PFSK-1 (cell line): ENCODE data around the gene RPS6KA5.

Source experiments
- FOXP2 ChIP-seq: optimal IDR thresholded peaks from 2 replicates; pipeline ENCODE3; 2011; ENCODE audit warnings: borderline replicate concordance, control low read depth, inconsistent platforms; ENCODE audit not compliant: insufficient read depth; ENCODE audit errors: extremely low read length, extremely low read depth
- POLR2AphosphoS5 ChIP-seq: IDR thresholded peaks from 2 replicates; pipeline ENCODE4 v1.6.1; 2012; ENCODE audit warnings: low read depth, mild to moderate bottlenecking, control low read depth, low read length, moderate library complexity
- REST ChIP-seq, 2 experiments: IDR thresholded peaks; 2 replicates each; pipeline versions ENCODE4 v1.6.1 to v1.8.0; 2011 to 2012; ENCODE audit warnings: low read depth in 2 of 2, low read length in 2 of 2, control low read depth in 1 of 2, inconsistent platforms in 1 of 2, mild to moderate bottlenecking in 1 of 2, moderate library complexity in 1 of 2; ENCODE audit not compliant: insufficient read depth in 1 of 2
- SIN3A ChIP-seq: IDR thresholded peaks from 2 replicates; pipeline ENCODE4 v1.6.1; 2012; ENCODE audit warnings: mild to moderate bottlenecking, low read length, moderate library complexity, borderline replicate concordance; ENCODE audit not compliant: insufficient read depth
- TAF1 ChIP-seq: IDR thresholded peaks from 2 replicates; pipeline ENCODE4 v1.6.1; 2012; ENCODE audit warnings: low read length, control low read depth, borderline replicate concordance; ENCODE audit not compliant: insufficient read depth

RPS6KA5 gene

GRCh38 chr14:91021991-91022621 lies 38.3 kb downstream of the RPS6KA5 start:
- no peak for TF ChIP-seq POLR2AphosphoS5
- TF ChIP-seq TAF1: no peak
- TF ChIP-seq SIN3A: no peak
- TF ChIP-seq REST (IDR thresholded peaks at IDR 0.05; ENCODE audit: insufficient read depth in 1 of 2, low read depth in 2 of 2, low read length in 2 of 2): no peak
- TF ChIP-seq FOXP2: no peak

- TF ChIP-seq TAF1: no peak
- TF ChIP-seq REST (IDR thresholded peaks at IDR 0.05; ENCODE audit: insufficient read depth in 1 of 2, low read depth in 2 of 2, low read length in 2 of 2): no peak
Observed at GRCh38 chr14:91021115-91021514, 39.3 kb downstream of the RPS6KA5 start.

GRCh38 chr14:91019673-91020072 lies 40.8 kb downstream of the RPS6KA5 start:
- no peak for TF ChIP-seq TAF1
- no peak for TF ChIP-seq POLR2AphosphoS5
- TF ChIP-seq REST (IDR thresholded peaks at IDR 0.05; ENCODE audit: insufficient read depth in 1 of 2, low read depth in 2 of 2, low read length in 2 of 2): no peak
- no peak for TF ChIP-seq FOXP2
- no peak for TF ChIP-seq SIN3A

- TF ChIP-seq REST (IDR thresholded peaks at IDR 0.05; ENCODE audit: insufficient read depth in 1 of 2, low read depth in 2 of 2, low read length in 2 of 2) (no peak), TAF1 (no peak), SIN3A (no peak), POLR2AphosphoS5 (no peak), FOXP2 (no peak)
Observed at GRCh38 chr14:91018481-91018880, 42.0 kb downstream of the RPS6KA5 start.

- TF ChIP-seq FOXP2 (no peak), TAF1 (no peak)
Observed at GRCh38 chr14:91016800-91017410, 43.5 kb downstream of the RPS6KA5 start.
